ENCODE results near the gene PIAS1. TPM values are rescaled to one million over a fixed set of nuclear protein-coding genes. Genes with fewer than 3 reads are reported as not detected.

The PIAS1 gene
- total RNA-seq, 1 donor from 2014 or later = 30.8 TPM

GRCh38 chr15:68085052-68085451 lies 30.9 kb downstream of the PIAS1 start:
- H3K36me3 Mint-ChIP-seq (ENCODE audit: low read depth) = peaks cover 3% of the 10 kb centered on the region
- H3K27me3 Mint-ChIP-seq (ENCODE audit: low read depth) = no peaks in the 10 kb centered on the region
- peaks cover 48% of the 10 kb centered on the region for H3K4me1 Mint-ChIP-seq (ENCODE audit: low read depth)
- H3K27ac Mint-ChIP-seq (ENCODE audit: unreplicated experiment) = no peak overlapping the region
- H3K9me3 Mint-ChIP-seq (ENCODE audit: low read depth) = no peaks in the 10 kb centered on the region
- H3K4me3 Mint-ChIP-seq (ENCODE audit: unreplicated experiment) = no peak overlapping the region
- DNase-seq (ENCODE audit: low spot score) = no peak
- no peak for TF ChIP-seq CTCF (IDR thresholded peaks at IDR 0.05)

GRCh38 chr15:68091743-68092142 lies 37.6 kb downstream of the PIAS1 start:
- no peak overlapping the region for H3K4me3 Mint-ChIP-seq (ENCODE audit: unreplicated experiment)
- no peaks in the 10 kb centered on the region for H3K27me3 Mint-ChIP-seq (ENCODE audit: low read depth)
- no peak for DNase-seq (ENCODE audit: low spot score)

GRCh38 chr15:68096099-68096498 lies 42.0 kb downstream of the PIAS1 start:
- Mint-ChIP-seq H3K27me3 (ENCODE audit: low read depth) (no peaks in the 10 kb centered on the region), H3K4me3 (ENCODE audit: unreplicated experiment) (no peak overlapping the region), H3K36me3 (ENCODE audit: low read depth) (peaks cover 15% of the 10 kb centered on the region), H3K4me1 (ENCODE audit: low read depth) (peaks cover 5% of the 10 kb centered on the region), H3K9me3 (ENCODE audit: low read depth) (peaks cover 14% of the 10 kb centered on the region), H3K27ac (ENCODE audit: unreplicated experiment) (no peak overlapping the region)
- DNase-seq (ENCODE audit: low spot score) = no peak
- TF ChIP-seq CTCF (IDR thresholded peaks at IDR 0.05) = no peak

More at GRCh38 chr15:68091743-68092142, 37.6 kb downstream of the PIAS1 start:
- TF ChIP-seq CTCF (IDR thresholded peaks at IDR 0.05) = no peak
- Mint-ChIP-seq H3K4me1 (ENCODE audit: low read depth) (no peaks in the 10 kb centered on the region), H3K36me3 (ENCODE audit: low read depth) (peaks cover 8% of the 10 kb centered on the region), H3K27ac (ENCODE audit: unreplicated experiment) (no peak overlapping the region), H3K9me3 (ENCODE audit: low read depth) (peaks cover 7% of the 10 kb centered on the region)

GRCh38 chr15:68097029-68097428 lies 42.9 kb downstream of the PIAS1 start:
- Mint-ChIP-seq H3K27me3 (ENCODE audit: low read depth) (no peaks in the 10 kb centered on the region), H3K4me3 (ENCODE audit: unreplicated experiment) (no peak overlapping the region), H3K27ac (ENCODE audit: unreplicated experiment) (no peak overlapping the region), H3K36me3 (ENCODE audit: low read depth) (peaks cover 18% of the 10 kb centered on the region), H3K4me1 (ENCODE audit: low read depth) (peaks cover 9% of the 10 kb centered on the region), H3K9me3 (ENCODE audit: low read depth) (peaks cover 14% of the 10 kb centered on the region)
- TF ChIP-seq CTCF (IDR thresholded peaks at IDR 0.05) = no peak
- no peak for DNase-seq (ENCODE audit: low spot score)

- DNase-seq (ENCODE audit: low spot score) = no peak
- TF ChIP-seq CTCF (IDR thresholded peaks at IDR 0.05) = no peak
- Mint-ChIP-seq H3K36me3 (ENCODE audit: low read depth) (peaks cover 22% of the 10 kb centered on the region), H3K27ac (ENCODE audit: unreplicated experiment) (no peak overlapping the region), H3K27me3 (ENCODE audit: low read depth) (no peaks in the 10 kb centered on the region), H3K4me1 (ENCODE audit: low read depth) (peaks cover 11% of the 10 kb centered on the region), H3K4me3 (ENCODE audit: unreplicated experiment) (no peak overlapping the region), H3K9me3 (ENCODE audit: low read depth) (peaks cover 17% of the 10 kb centered on the region)
Observed at GRCh38 chr15:68098465-68098864, 44.4 kb downstream of the PIAS1 start.

Data from chondrocyte (in vitro differentiated cells).